HT-29 (cell line): ENCODE data around the gene NRG4. TPM values are rescaled to one million over a fixed set of nuclear protein-coding genes. Genes with fewer than 3 reads are reported as not detected.
"Not testable (repeated sequence)": the region's sequence is repeated elsewhere in the genome, so short reads cannot be mapped to it uniquely, and the experiment has no call there.

Experiments
- DNase-seq: peaks from one replicate; pipeline ENCODE4 v3.0.0-alpha.2; 2015; ENCODE audit warnings: low spot score
- total RNA-seq: library from RNA; depleted of rRNA; stranded (reverse); fragments of >200 nt; shearing (Covaris generic); gene quantifications from 2 replicates; pipeline ENCODE4 v1.2.3, GENCODE V29; 2014; rRNA removed

The NRG4 gene
- total RNA-seq = 0.31 TPM in 1 of 2 replicates, not detected in the other

- DNase-seq = peak; percentile 62
Observed at GRCh38 chr15:76011627-76012551, at the start of gene NRG4. TSS of gene NRG4 (minus strand) at chr15:76012424. CDS start at chr15:76011230, 1,194 bp downstream.

- DNase-seq = no peak
Observed at GRCh38 chr15:76061700-76062099, 49.5 kb upstream of the NRG4 start.

- DNase-seq = no peak
Observed at GRCh38 chr15:76060118-76060989, 48.1 kb upstream of the NRG4 start.

GRCh38 chr15:76059320-76060117, 47.3 kb upstream of the NRG4 start, which contains the start of gene TMEM266:
TSS of gene TMEM266 (plus strand) at chr15:76059985. CDS start at chr15:76134264, 74,279 bp downstream.
- peak; percentile 7 for DNase-seq

GRCh38 chr15:76058714-76059319, 46.6 kb upstream of the NRG4 start:
- no peak for DNase-seq

- DNase-seq = peak; percentile 67
Observed at GRCh38 chr15:76057332-76058000, 45.2 kb upstream of the NRG4 start.

- DNase-seq = peak; percentile 9
Observed at GRCh38 chr15:76056931-76057330, 44.7 kb upstream of the NRG4 start.

GRCh38 chr15:76054201-76054600, 42.0 kb upstream of the NRG4 start:
- not testable (repeated sequence) for DNase-seq

GRCh38 chr15:76038512-76038911, 26.3 kb upstream of the NRG4 start:
- DNase-seq = no peak

- no peak for DNase-seq
Observed at GRCh38 chr15:76035593-76035992, 23.4 kb upstream of the NRG4 start.

GRCh38 chr15:76034111-76034510, 21.9 kb upstream of the NRG4 start:
- DNase-seq = no peak

GRCh38 chr15:76033438-76033837, 21.2 kb upstream of the NRG4 start:
- no peak for DNase-seq

- no peak for DNase-seq
Observed at GRCh38 chr15:76032046-76032445, 19.8 kb upstream of the NRG4 start.

- DNase-seq = no peak
Observed at GRCh38 chr15:76024021-76024768, 12.0 kb upstream of the NRG4 start.

GRCh38 chr15:76013470-76013869, 1.2 kb upstream of the NRG4 start:
- DNase-seq = not testable (repeated sequence)

- no peak for DNase-seq
Observed at GRCh38 chr15:76010613-76011012, 1.6 kb downstream of the NRG4 start.

GRCh38 chr15:76006136-76006778, 6.0 kb downstream of the NRG4 start:
- DNase-seq = no peak

- no peak for DNase-seq
Observed at GRCh38 chr15:76003364-76003763, 8.9 kb downstream of the NRG4 start.

GRCh38 chr15:75995611-75996010, 16.6 kb downstream of the NRG4 start:
- DNase-seq = no peak
